CD14-positive monocyte (primary cell): ENCODE data around the gene GMFB. TPM values are rescaled to one million over a fixed set of nuclear protein-coding genes. Genes with fewer than 3 reads are reported as not detected.

Source experiments
- DNase-seq, 3 donors: peaks; one replicate each; pipeline ENCODE4 v3.0.0-alpha.2; 2011 to 2022
- H2AFZ ChIP-seq: 2 replicates; pipeline ENCODE4 v1.6.0; 2012; ENCODE audit warnings: mild to moderate bottlenecking, low read depth, low read length, inconsistent platforms; ENCODE audit not compliant: insufficient read depth, poor library complexity, severe bottlenecking
- H3K27ac ChIP-seq, 2 donors: 1 replicate in 1 of 2; 2 replicates in 1 of 2; pipeline ENCODE4 v1.5.1; 2012 to 2013; ENCODE audit warnings: low read length in 2 of 2, control low read depth in 1 of 2, inconsistent platforms in 1 of 2, low read depth in 1 of 2, mild to moderate bottlenecking in 1 of 2
- H3K27me3 ChIP-seq, 2 donors: one replicate each; pipeline versions ENCODE4 v1.6.0 to v1.6.1; 2011 to 2013; ENCODE audit warnings: low read length in 2 of 2; ENCODE audit not compliant: control insufficient read depth in 2 of 2, insufficient read depth in 2 of 2
- H3K36me3 ChIP-seq, 2 donors: replicated peaks in 1 of 2; 1 replicate in 1 of 2; 2 replicates in 1 of 2; pipeline versions ENCODE4 v1.5.1 to v1.6.1; 2012 to 2013; ENCODE audit warnings: low read length in 2 of 2, control low read depth in 1 of 2, inconsistent platforms in 1 of 2, mild to moderate bottlenecking in 1 of 2; ENCODE audit not compliant: insufficient read depth in 2 of 2, control insufficient read depth in 1 of 2
- H3K4me1 ChIP-seq, 2 donors: 1 replicate in 1 of 2; 2 replicates in 1 of 2; pipeline versions ENCODE4 v1.5.1 to v1.6.1; 2012 to 2013; ENCODE audit warnings: low read length in 2 of 2, control low read depth in 1 of 2, inconsistent platforms in 1 of 2, mild to moderate bottlenecking in 1 of 2, moderate library complexity in 1 of 2; ENCODE audit not compliant: insufficient read depth in 2 of 2, control insufficient read depth in 1 of 2
- H3K4me2 ChIP-seq: replicated peaks from 2 replicates; pipeline ENCODE3; 2012; ENCODE audit warnings: low read length, moderate library complexity, mild to moderate bottlenecking; ENCODE audit not compliant: poor library complexity, severe bottlenecking; ENCODE audit errors: extremely low read depth
- H3K4me3 ChIP-seq, 3 experiments: fragments of 200-600 bp in 1 of 3; sonication (generic) in 1 of 3; replicated peaks in 1 of 3; 1 replicate in 2 of 3; 2 replicates in 1 of 3; pipeline ENCODE4 v1.5.1; 2011 to 2013; ENCODE audit warnings: low read length in 3 of 3, mild to moderate bottlenecking in 3 of 3, control low read depth in 2 of 3, low read depth in 2 of 3, inconsistent platforms in 1 of 3, moderate library complexity in 1 of 3
- H3K79me2 ChIP-seq: 2 replicates; pipeline ENCODE4 v1.6.0; 2012; ENCODE audit warnings: mild to moderate bottlenecking, control low read depth, inconsistent platforms, low read length, moderate library complexity; ENCODE audit not compliant: insufficient read depth
- H3K9ac ChIP-seq: 2 replicates; pipeline ENCODE4 v1.6.0; 2017; ENCODE audit warnings: low read length, mild to moderate bottlenecking; ENCODE audit not compliant: insufficient read depth, poor library complexity, severe bottlenecking
- H3K9me3 ChIP-seq, 2 donors: replicated peaks in 1 of 2; 1 replicate in 1 of 2; 2 replicates in 1 of 2; pipeline versions ENCODE4 v1.5.1 to v1.6.1; 2012 to 2013; ENCODE audit warnings: low read length in 2 of 2, control low read depth in 1 of 2; ENCODE audit not compliant: control insufficient read depth in 1 of 2, insufficient read depth in 1 of 2
- H4K20me1 ChIP-seq: 2 replicates; pipeline ENCODE4 v1.6.0; 2012; ENCODE audit warnings: mild to moderate bottlenecking, low read length, control low read depth, moderate library complexity; ENCODE audit not compliant: insufficient read depth
- H3K27ac Mint-ChIP-seq, 7 donors: one replicate each; pipeline ENCODE4 v1.8.0; 2020; ENCODE audit warnings: mild to moderate bottlenecking in 7 of 7, mixed read lengths in 7 of 7, moderate library complexity in 6 of 7, inconsistent platforms in 2 of 7
- H3K27me3 Mint-ChIP-seq, 3 donors: one replicate each; pipeline ENCODE4 v1.8.0; 2021 to 2022; ENCODE audit warnings: low read depth in 3 of 3, mild to moderate bottlenecking in 3 of 3, mixed read lengths in 3 of 3, moderate library complexity in 3 of 3, inconsistent platforms in 1 of 3
- H3K36me3 Mint-ChIP-seq, 2 donors: one replicate each; pipeline ENCODE4 v1.8.0; 2020; ENCODE audit warnings: mixed read lengths in 2 of 2, inconsistent platforms in 1 of 2, mild to moderate bottlenecking in 1 of 2
- H3K4me1 Mint-ChIP-seq: one replicate; pipeline ENCODE4 v1.8.0; 2020; ENCODE audit warnings: mild to moderate bottlenecking, mixed read lengths
- H3K4me3 Mint-ChIP-seq, 2 donors: one replicate each; pipeline ENCODE4 v1.8.0; 2020; ENCODE audit warnings: mild to moderate bottlenecking in 2 of 2, mixed read lengths in 2 of 2, moderate library complexity in 1 of 2
- H3K9me3 Mint-ChIP-seq, 7 donors: one replicate each; pipeline ENCODE4 v1.8.0; 2020 to 2022; ENCODE audit warnings: mixed read lengths in 7 of 7, mild to moderate bottlenecking in 6 of 7, moderate library complexity in 6 of 7, inconsistent platforms in 2 of 7
- WGBS: methylation state at CpG from one replicate; pipeline ENCODE4 v1.1.5; 2013; ENCODE audit warnings: missing lambda C conversion rate; ENCODE audit not compliant: insufficient coverage; 5-methylcytosine and 5-hydroxymethylcytosine counted together
- intact Hi-C, 2 donors: fragments of 100-400 bp; cut with micrococcal nuclease; formaldehyde crosslinking; loops; one replicate each; pipeline versions ENCODE4 v1.15.0 to v1.15.1; 2023
- polyA plus RNA-seq, 3 donors: library from polyadenylated mRNA; depleted of rRNA in 1 of 3; unstranded in 2 of 3; stranded (reverse) in 1 of 3; fragments of 300-500 nt in 2 of 3; fragments of >200 nt in 1 of 3; fragmentation: Illumina TruSeq in 2 of 3; gene quantifications; 1 replicate in 2 of 3; 2 replicates in 1 of 3; pipeline ENCODE4 v1.2.3, GENCODE V29; 2012 to 2021
- TF ChIP-seq, protein P1 (sequence below): fragments of 200-600 bp; IDR thresholded peaks from one replicate; pipeline ENCODE4 v1.8.0; 2022; ENCODE audit warnings: antibody characterized with exemption, mild to moderate bottlenecking

Gene GMFB
- polyA plus RNA-seq, 3 donors = 10.8 to 41.1 (median 26.1) TPM

DNA sequence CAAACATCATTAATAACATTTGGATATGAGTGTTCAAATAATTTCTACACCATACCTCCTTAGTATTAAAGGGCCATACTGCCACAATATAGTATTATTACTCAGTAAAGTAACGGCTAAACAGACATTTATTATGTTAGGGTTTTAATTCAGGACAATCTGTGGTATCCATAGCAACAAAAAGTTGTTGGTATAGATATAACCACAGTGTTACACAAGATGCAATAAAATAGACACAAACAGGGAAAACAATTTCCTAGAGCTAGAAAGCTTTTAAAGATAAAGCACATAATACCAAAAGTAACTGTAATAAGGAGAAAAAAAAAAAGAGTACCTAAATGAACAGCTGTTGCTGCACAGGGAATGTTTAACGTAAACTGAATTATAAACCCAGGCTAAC, 63.7 kb downstream of the GMFB start:
- Histone ChIP-seq H4K20me1 (no peaks in the 10 kb centered on the region), H3K36me3 (peaks cover 53 to 79% of the 10 kb centered on the region in 2 donors), H3K4me1 (no peaks in the 10 kb centered on the region), H3K4me2 (no peak overlapping the region), H3K27ac (no peak overlapping the region), H3K4me3 (no peak overlapping the region), H3K9me3 (no peaks in the 10 kb centered on the region), H3K27me3 (no peaks in the 10 kb centered on the region), H2AFZ (no peak overlapping the region), H3K79me2 (peaks cover 4% of the 10 kb centered on the region), H3K9ac (no peak overlapping the region)
- Mint-ChIP-seq H3K4me1 (peaks cover 2% of the 10 kb centered on the region), H3K27me3 (no peaks in the 10 kb centered on the region), H3K27ac (no peak overlapping the region), H3K4me3 (no peak overlapping the region), H3K36me3 (peaks cover 44 to 47% of the 10 kb centered on the region in 2 donors), H3K9me3 (peaks cover 0 to 1% (median 0%) of the 10 kb centered on the region in 7 donors)
- intact Hi-C loops = no loop called here
- TF ChIP-seq, protein P1, sequence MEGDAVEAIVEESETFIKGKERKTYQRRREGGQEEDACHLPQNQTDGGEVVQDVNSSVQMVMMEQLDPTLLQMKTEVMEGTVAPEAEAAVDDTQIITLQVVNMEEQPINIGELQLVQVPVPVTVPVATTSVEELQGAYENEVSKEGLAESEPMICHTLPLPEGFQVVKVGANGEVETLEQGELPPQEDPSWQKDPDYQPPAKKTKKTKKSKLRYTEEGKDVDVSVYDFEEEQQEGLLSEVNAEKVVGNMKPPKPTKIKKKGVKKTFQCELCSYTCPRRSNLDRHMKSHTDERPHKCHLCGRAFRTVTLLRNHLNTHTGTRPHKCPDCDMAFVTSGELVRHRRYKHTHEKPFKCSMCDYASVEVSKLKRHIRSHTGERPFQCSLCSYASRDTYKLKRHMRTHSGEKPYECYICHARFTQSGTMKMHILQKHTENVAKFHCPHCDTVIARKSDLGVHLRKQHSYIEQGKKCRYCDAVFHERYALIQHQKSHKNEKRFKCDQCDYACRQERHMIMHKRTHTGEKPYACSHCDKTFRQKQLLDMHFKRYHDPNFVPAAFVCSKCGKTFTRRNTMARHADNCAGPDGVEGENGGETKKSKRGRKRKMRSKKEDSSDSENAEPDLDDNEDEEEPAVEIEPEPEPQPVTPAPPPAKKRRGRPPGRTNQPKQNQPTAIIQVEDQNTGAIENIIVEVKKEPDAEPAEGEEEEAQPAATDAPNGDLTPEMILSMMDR = no peak
- DNase-seq = no peak
- WGBS = no CpG with 5 or more reads among the region's 2 CpGs

Other genes starting within 250 kb of the GMFB start
- gene CDKN3, start 92.0 kb downstream of the GMFB start, polyA plus RNA-seq = 1 to 10 TPM in 1 of 3 donors, under 1 TPM in 2; 0.45 to 1.8 (median 0.65) TPM
- 100 to 1,000 TPM; 109 to 162 (median 138) TPM for gene CNIH1, start 47.6 kb downstream of the GMFB start, polyA plus RNA-seq
- 10 to 100 TPM in 2 of 3 donors, 1 to 10 TPM in 1; 5.8 to 19.4 (median 18.6) TPM for gene CGRRF1, start 20.9 kb upstream of the GMFB start, polyA plus RNA-seq
- 1 to 10 TPM; 3.2 to 8.6 (median 4.2) TPM for gene SAMD4A, start 78.1 kb upstream of the GMFB start, polyA plus RNA-seq